NT2/D1 (cell line): ENCODE results near the gene CALML3.
"Not testable (repeated sequence)": the region's sequence is repeated elsewhere in the genome, so short reads cannot be mapped to it uniquely, and the experiment has no call there.

Experiments
- DNase-seq: peaks from one replicate; pipeline ENCODE4 v3.0.0-alpha.2; 2011; ENCODE audit warnings: low read depth, low spot score
- H3K27me3 ChIP-seq: 2 replicates; pipeline ENCODE4 v1.6.0; 2011; ENCODE audit warnings: mild to moderate bottlenecking; ENCODE audit not compliant: insufficient read length, insufficient read depth
- H3K36me3 ChIP-seq: 2 replicates; pipeline ENCODE4 v1.6.1; 2011; ENCODE audit warnings: mild to moderate bottlenecking, low read length, mixed read lengths; ENCODE audit not compliant: insufficient read depth, insufficient read length
- H3K4me1 ChIP-seq: 2 replicates; pipeline ENCODE4 v1.5.1; 2011; ENCODE audit not compliant: insufficient read depth, insufficient read length
- H3K4me3 ChIP-seq: 2 replicates; pipeline ENCODE4 v1.5.1; 2011; ENCODE audit warnings: low read depth; ENCODE audit not compliant: insufficient read length
- H3K9ac ChIP-seq: 2 replicates; pipeline ENCODE4 v1.6.0; 2011; ENCODE audit warnings: low read depth; ENCODE audit not compliant: insufficient read length
- H3K9me3 ChIP-seq: 2 replicates; pipeline ENCODE4 v1.5.1; 2011; ENCODE audit warnings: mild to moderate bottlenecking, low read length; ENCODE audit not compliant: insufficient read depth
- SUZ12 ChIP-seq: IDR thresholded peaks from 2 replicates; pipeline ENCODE4 v1.6.1; 2011; ENCODE audit not compliant: insufficient read length, insufficient read depth; ENCODE audit errors: extremely low read depth
- YY1 ChIP-seq: IDR thresholded peaks from 2 replicates; pipeline ENCODE4 v1.6.1; 2011; ENCODE audit not compliant: insufficient read length, insufficient read depth
- ZNF274 ChIP-seq: IDR thresholded peaks from 2 replicates; pipeline ENCODE4 v1.6.1; 2011; ENCODE audit warnings: mild to moderate bottlenecking, low read depth, low read length

The CALML3 gene

DNA sequence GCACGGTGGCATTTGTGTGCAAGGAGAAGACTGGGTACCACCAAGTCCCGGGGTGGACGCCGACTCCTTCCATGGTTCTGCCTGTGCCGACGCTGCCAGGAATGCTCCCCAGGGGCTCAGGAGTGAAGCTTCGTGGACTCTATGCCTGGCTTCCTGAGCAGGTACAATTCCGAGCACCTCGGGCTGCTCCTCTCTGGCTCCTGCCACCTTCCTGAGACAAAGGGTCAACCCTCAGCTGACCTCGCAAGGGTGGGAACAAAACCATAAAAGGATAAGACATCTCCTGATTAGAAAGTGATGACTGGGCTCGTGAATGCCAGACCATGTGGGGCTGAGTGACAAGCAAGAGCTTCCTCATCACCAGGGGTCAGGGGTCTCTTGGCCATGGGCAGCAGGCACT is 31.8 kb downstream of the CALML3 start:
- no peak overlapping the region for H3K4me3 ChIP-seq
- peaks cover 2% of the 10 kb centered on the region for H3K4me1 ChIP-seq
- no peaks in the 10 kb centered on the region for H3K27me3 ChIP-seq
- DNase-seq: no peak
- TF ChIP-seq ZNF274: no peak
- no peaks in the 10 kb centered on the region for H3K9me3 ChIP-seq
- no peaks in the 10 kb centered on the region for H3K36me3 ChIP-seq
- no peak overlapping the region for H3K9ac ChIP-seq

DNA sequence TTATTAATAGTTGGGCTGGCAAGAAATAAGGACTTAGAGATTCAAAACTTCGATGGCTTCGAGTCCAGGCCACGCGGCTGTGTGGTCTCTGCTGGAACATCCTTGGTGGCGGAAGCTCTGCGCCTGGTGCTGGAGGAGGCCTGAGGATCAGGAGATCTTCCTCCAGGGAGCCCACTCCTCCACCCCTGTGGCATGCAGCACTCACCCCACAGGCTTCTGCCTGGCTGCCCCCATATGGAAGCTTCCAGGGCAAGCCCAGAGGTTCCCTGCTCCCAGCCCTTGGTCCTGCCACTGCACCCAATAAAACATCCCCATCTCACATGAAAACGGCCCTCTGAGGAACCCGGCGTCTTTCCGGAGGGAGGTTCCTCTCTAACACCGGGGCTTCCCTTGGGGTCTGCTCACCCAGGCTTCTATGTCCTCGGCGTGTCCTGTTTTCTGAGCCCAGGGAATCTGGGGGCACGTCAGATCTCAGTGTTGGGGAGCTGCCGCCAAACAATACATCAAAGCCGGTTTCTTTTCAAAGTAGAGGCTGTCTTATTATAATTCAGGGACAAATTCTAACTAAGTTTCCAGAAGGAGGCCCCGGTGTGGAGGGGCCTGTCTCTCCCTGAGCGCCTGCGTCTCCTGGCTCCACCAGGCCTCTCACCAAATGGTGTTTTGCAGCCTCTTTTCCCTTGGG is 32.4 kb downstream of the CALML3 start:
- Histone ChIP-seq H3K4me1 (peaks cover 2% of the 10 kb centered on the region), H3K27me3 (no peaks in the 10 kb centered on the region), H3K9me3 (no peaks in the 10 kb centered on the region), H3K9ac (no peak overlapping the region), H3K36me3 (no peaks in the 10 kb centered on the region), H3K4me3 (no peak overlapping the region)
- DNase-seq: no peak
- no peak for TF ChIP-seq YY1
- no peak for TF ChIP-seq ZNF274
- TF ChIP-seq SUZ12: no peak

DNA sequence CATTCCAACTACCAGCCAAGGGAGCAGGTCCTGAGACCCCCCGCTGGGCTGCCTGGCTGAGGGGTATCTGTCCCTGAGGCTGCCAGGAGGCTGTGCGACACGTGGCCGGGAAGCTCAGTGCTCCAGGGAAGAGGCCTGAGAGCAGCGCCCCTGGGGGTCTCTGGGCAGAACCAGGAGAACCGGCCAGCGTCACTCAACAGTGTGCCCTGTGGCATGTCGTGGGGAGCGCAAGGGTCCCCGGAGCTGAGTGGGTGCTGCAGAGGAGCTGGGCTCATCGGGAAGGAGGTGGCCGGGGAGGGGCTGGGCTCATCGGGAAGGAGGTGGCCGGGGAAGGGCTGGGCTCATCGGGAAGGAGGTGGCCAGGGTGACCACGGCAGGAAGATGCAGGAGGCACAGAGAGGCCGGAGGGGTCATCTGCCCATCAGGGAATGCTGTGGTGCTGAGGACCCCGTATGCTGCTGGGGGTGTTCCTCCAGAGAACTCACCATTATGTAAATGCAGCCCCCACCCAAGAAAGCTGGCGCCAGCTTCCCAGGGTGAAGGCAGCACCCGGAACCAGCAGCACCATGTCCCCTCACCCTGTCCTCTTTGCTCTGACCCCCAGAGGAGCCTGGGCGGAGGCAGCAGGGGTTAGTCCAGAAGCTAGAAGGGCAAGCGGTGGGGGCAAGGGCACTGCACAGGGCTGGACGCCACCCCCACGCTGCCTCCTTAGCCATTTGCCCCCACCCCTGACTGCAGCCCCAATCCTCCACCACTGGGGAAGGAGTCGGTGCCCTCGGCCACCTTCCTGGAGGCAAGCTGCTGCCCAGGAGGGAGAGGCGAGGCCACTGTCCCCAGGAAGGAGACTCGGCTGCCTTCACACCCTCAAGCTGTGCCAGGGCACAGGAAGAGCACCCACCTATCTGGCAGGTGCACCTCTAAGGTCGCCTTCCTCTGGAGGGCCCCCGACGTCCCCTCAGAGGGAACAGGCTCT is 33.3 kb downstream of the CALML3 start:
- Histone ChIP-seq H3K4me3 (no peak overlapping the region), H3K36me3 (no peaks in the 10 kb centered on the region), H3K4me1 (peaks cover 2% of the 10 kb centered on the region), H3K9me3 (no peaks in the 10 kb centered on the region), H3K9ac (no peak overlapping the region), H3K27me3 (no peaks in the 10 kb centered on the region)
- TF ChIP-seq YY1: no peak
- TF ChIP-seq SUZ12: no peak
- TF ChIP-seq ZNF274: no peak
- DNase-seq: no peak

DNA sequence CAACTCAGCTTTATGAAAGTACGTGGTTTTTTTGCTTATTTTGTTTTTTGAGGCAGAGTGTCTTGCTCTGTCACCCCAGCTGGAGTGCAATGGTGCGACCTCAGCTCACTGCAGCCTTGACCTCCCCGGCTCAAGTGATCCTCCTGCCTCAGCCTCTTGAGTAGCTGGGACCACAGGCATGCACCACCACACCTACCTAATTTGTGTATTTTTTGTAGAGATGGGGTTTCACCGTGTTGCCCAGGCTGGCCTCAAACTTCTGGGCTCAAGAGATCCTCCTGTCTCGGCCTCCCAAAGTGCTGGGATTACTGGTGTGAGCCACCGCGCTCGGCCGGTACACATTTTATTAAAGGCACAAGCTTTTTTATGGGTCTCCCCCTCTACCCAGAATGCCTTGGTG is 34.3 kb downstream of the CALML3 start:
- DNase-seq, H3K4me3 ChIP-seq, H3K36me3 ChIP-seq, H3K9ac ChIP-seq, H3K4me1 ChIP-seq, H3K9me3 ChIP-seq, H3K27me3 ChIP-seq: not testable (repeated sequence)

DNA sequence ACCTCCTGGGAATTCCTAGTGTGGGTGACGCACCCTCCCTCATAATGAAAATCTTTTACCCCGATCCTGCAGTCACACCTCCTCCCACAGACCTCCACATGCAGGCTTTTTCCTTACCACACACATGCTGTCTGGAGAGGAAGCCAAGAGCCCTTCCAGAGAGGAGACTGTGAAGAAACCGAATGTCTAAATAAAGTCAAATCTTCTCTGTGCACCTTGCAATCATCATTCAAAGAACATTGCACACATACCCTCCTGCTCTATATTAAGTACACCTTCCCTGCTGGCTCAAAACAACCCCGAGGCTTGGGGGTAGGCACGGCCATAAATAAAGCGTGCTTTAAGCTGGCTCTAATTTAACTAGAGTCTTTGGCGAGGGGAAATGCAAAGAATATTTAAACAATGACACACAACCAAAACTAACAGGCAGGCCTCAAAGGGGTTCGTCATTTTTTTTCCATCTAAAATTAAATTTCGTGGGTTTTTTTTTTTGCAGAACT is 34.9 kb downstream of the CALML3 start:
- no peak for TF ChIP-seq YY1
- no peak for TF ChIP-seq ZNF274
- H3K4me3 ChIP-seq: no peak overlapping the region
- no peaks in the 10 kb centered on the region for H3K36me3 ChIP-seq
- H3K4me1 ChIP-seq: peaks cover 7% of the 10 kb centered on the region
- no peak overlapping the region for H3K9ac ChIP-seq
- no peaks in the 10 kb centered on the region for H3K9me3 ChIP-seq
- no peaks in the 10 kb centered on the region for H3K27me3 ChIP-seq
- DNase-seq: no peak

DNA sequence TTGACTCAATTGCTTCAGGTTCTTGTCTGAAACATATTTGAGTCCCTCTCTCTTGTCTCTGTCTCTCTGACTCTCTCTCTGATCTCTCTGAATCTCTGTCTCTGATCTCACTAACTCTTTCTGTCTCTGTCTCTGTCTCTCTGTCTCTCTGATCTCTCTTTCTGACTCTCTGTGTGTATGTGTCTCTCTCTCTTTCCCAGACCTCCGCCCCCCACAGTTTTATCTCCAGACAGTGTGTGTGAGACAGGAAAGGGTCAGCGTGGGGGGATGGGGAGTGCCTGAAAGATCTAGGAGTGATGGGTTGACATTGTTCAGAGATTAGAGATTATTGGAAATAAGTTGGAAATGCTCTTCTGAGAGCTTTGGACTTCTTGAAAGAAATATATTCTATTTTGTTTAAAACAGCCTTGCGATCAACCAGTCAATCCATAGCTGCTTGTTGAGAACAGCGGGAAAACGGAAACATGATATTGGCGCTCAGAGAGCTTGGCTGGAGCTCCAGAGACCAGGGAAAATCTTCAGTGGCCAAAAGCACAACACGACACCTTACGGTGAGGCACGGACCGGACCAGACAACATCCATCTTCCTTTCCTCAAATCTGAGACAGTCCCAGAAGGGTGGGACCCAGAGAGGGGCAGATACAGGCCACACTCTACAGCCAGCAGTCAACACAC is 35.5 kb downstream of the CALML3 start:
- Histone ChIP-seq H3K36me3 (no peaks in the 10 kb centered on the region), H3K4me3 (no peak overlapping the region), H3K9ac (no peak overlapping the region), H3K27me3 (no peaks in the 10 kb centered on the region), H3K9me3 (no peaks in the 10 kb centered on the region), H3K4me1 (peaks cover 7% of the 10 kb centered on the region)
- TF ChIP-seq SUZ12 (no peak), YY1 (no peak), ZNF274 (no peak)
- no peak for DNase-seq

DNA sequence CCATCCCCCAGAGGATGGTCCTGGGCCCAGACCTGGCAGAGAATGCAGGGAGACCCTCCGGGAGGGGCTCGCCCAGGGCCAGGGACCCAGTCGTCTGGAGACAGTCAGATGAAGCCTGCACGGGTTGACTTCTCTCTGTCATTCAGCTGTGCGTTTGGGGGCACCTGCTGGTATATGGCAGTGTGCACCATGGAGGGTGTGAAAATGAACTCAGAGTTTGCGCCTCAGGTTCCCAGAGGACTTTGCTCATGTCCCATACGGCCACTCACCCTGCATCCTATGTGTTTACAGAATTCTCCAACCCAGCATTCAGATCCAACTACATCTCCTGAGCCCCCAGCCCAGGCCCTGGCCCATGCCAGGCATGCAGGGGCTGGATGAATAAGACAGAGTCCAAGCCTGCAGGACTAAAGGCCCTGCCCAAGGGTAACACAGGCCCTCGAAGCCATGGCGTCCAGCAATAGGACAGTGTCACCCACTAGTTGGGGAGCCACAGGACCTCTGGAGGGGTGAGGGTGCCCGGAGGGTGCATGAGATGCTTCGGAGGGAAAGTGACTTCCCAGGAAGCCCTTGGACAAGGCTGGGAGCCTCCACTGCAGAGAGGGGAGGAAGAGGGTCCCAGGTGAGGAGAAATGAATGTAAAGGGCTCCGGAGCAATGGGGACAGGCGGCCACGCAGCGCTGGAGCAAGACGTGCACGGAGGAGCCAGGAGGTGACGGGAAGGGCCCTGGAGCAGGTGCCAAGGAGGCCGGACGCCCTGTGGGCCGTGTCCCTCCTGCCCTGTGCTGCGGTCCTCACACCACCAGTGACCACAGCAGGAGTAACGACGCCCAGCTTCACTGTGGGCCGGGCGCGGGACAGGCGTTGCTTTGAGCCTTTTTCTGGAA is 36.3 kb downstream of the CALML3 start:
- no peaks in the 10 kb centered on the region for H3K9me3 ChIP-seq
- H3K9ac ChIP-seq: no peak overlapping the region
- H3K36me3 ChIP-seq: no peaks in the 10 kb centered on the region
- TF ChIP-seq YY1: no peak
- no peak for TF ChIP-seq ZNF274
- no peak for TF ChIP-seq SUZ12
- H3K27me3 ChIP-seq: no peaks in the 10 kb centered on the region
- H3K4me3 ChIP-seq: no peak overlapping the region
- DNase-seq: no peak
- H3K4me1 ChIP-seq: peaks cover 7% of the 10 kb centered on the region
